ENCODE results near the gene MMP14.
"Not testable (repeated sequence)": the region's sequence is repeated elsewhere in the genome, so short reads cannot be mapped to it uniquely, and the experiment has no call there.

Gene MMP14

GRCh38 chr14:22822016-22822570 is 14.3 kb upstream of the MMP14 start:
- TF ChIP-seq CTCF (IDR thresholded peaks at IDR 0.05; ENCODE audit: insufficient read depth, missing control alignments): no peak
- DNase-seq (ENCODE audit: insufficient read length, low spot score) (no peak), FAIRE-seq (no peak)

- DNase-seq (ENCODE audit: insufficient read length, low spot score): no peak
- peak; percentile 50 for TF ChIP-seq CTCF (IDR thresholded peaks at IDR 0.05; ENCODE audit: insufficient read depth, missing control alignments)
- no peak for FAIRE-seq
These were observed 13.8 kb upstream of the MMP14 start for GRCh38 chr14:22822571-22823098.

- no peak for DNase-seq (ENCODE audit: insufficient read length, low spot score)
- no peak for FAIRE-seq
- no peak for TF ChIP-seq CTCF (IDR thresholded peaks at IDR 0.05; ENCODE audit: insufficient read depth, missing control alignments)
These were observed 11.6 kb upstream of the MMP14 start for GRCh38 chr14:22824711-22825359.

GRCh38 chr14:22829076-22829660 is 7.2 kb upstream of the MMP14 start:
- FAIRE-seq; DNase-seq (ENCODE audit: insufficient read length, low spot score): not testable (repeated sequence)

GRCh38 chr14:22829661-22830442 is 6.5 kb upstream of the MMP14 start, which contains the start of gene MRPL52:
Gene MRPL52, plus strand, starts transcription at chr14:22829887. Its CDS starts 26 bp downstream, at chr14:22829913.
- peak; percentile 71 for DNase-seq (ENCODE audit: insufficient read length, low spot score)
- no peak for TF ChIP-seq CTCF (IDR thresholded peaks at IDR 0.05; ENCODE audit: insufficient read depth, missing control alignments)
- no peak for FAIRE-seq

GRCh38 chr14:22830443-22831010 is 5.9 kb upstream of the MMP14 start:
- no peak for FAIRE-seq
- no peak for DNase-seq (ENCODE audit: insufficient read length, low spot score)
- no peak for TF ChIP-seq CTCF (IDR thresholded peaks at IDR 0.05; ENCODE audit: insufficient read depth, missing control alignments)

GRCh38 chr14:22835505-22835904 is 880 bp upstream of the MMP14 start:
- no peak for DNase-seq (ENCODE audit: insufficient read length, low spot score)
- no peak for TF ChIP-seq CTCF (IDR thresholded peaks at IDR 0.05; ENCODE audit: insufficient read depth, missing control alignments)
- no peak for FAIRE-seq
